Uterus (tissue), 4 donors: ENCODE data around the gene TMED3. TPM values are rescaled to one million over a fixed set of nuclear protein-coding genes. Genes with fewer than 3 reads are reported as not detected.

Experiments used
- DNase-seq, 2 donors: peaks; one replicate each; pipeline ENCODE4 v3.0.0-alpha.2; 2019 to 2020
- H3K27ac ChIP-seq, 2 donors: fragments of 200-600 bp; sonication (generic); 1 replicate in 1 of 2; 2 replicates in 1 of 2; pipeline ENCODE4 v1.5.1; 2016 to 2018
- H3K27me3 ChIP-seq, 2 donors: fragments of 200-600 bp; sonication (generic); one replicate each; pipeline ENCODE4 v1.5.1; 2018 to 2019; ENCODE audit warnings: control low read depth in 1 of 2
- H3K36me3 ChIP-seq, 2 donors: fragments of 200-600 bp; sonication (generic); one replicate each; pipeline ENCODE4 v1.5.1; 2019; ENCODE audit warnings: control low read depth in 1 of 2
- H3K4me1 ChIP-seq, 2 donors: fragments of 200-600 bp; sonication (generic); one replicate each; pipeline ENCODE4 v1.5.1; 2018 to 2019; ENCODE audit warnings: control low read depth in 1 of 2
- H3K4me3 ChIP-seq, 2 donors: fragments of 200-600 bp; sonication (generic); 1 replicate in 1 of 2; 2 replicates in 1 of 2; pipeline ENCODE4 v1.5.1; 2018 to 2019; ENCODE audit warnings: mild to moderate bottlenecking in 1 of 2
- H3K9me3 ChIP-seq, 2 donors: fragments of 200-600 bp; sonication (generic); one replicate each; pipeline ENCODE4 v1.5.1; 2019; ENCODE audit warnings: control low read depth in 1 of 2
- CTCF ChIP-seq, 4 experiments: fragments of 200-600 bp in 2 of 4; fragments of 450-650 bp in 2 of 4; sonication (generic) in 2 of 4; IDR thresholded peaks; one replicate each; pipeline ENCODE4 v1.5.1; 2016 to 2019; ENCODE audit warnings: antibody characterized with exemption in 4 of 4, mild to moderate bottlenecking in 2 of 4, moderate library complexity in 1 of 4
- POLR2A ChIP-seq, 2 donors: fragments of 450-650 bp; IDR thresholded peaks; one replicate each; pipeline ENCODE4 v1.6.1; 2016; ENCODE audit warnings: antibody characterized with exemption in 2 of 2, mild to moderate bottlenecking in 1 of 2, moderate library complexity in 1 of 2
- intact Hi-C: fragments of 100-400 bp; cut with DNase I; formaldehyde crosslinking; loops from one replicate; pipeline ENCODE4 v1.15.1; 2023; ENCODE audit warnings: low total_unique reads
- total RNA-seq, 4 donors: library from RNA; depleted of rRNA in 3 of 4; stranded (reverse); fragments of >200 nt in 3 of 4; gene quantifications; one replicate each; pipeline versions ENCODE4 v1.1.0 to v1.2.4, GENCODE V29; 2014 to 2023
- donor health status: DM: yes; HTN: yes; CAD: no.

TMED3 gene
- total RNA-seq, result 10 to 100 TPM; 15.3 to 57.8 (median 25.0) TPM

DNA sequence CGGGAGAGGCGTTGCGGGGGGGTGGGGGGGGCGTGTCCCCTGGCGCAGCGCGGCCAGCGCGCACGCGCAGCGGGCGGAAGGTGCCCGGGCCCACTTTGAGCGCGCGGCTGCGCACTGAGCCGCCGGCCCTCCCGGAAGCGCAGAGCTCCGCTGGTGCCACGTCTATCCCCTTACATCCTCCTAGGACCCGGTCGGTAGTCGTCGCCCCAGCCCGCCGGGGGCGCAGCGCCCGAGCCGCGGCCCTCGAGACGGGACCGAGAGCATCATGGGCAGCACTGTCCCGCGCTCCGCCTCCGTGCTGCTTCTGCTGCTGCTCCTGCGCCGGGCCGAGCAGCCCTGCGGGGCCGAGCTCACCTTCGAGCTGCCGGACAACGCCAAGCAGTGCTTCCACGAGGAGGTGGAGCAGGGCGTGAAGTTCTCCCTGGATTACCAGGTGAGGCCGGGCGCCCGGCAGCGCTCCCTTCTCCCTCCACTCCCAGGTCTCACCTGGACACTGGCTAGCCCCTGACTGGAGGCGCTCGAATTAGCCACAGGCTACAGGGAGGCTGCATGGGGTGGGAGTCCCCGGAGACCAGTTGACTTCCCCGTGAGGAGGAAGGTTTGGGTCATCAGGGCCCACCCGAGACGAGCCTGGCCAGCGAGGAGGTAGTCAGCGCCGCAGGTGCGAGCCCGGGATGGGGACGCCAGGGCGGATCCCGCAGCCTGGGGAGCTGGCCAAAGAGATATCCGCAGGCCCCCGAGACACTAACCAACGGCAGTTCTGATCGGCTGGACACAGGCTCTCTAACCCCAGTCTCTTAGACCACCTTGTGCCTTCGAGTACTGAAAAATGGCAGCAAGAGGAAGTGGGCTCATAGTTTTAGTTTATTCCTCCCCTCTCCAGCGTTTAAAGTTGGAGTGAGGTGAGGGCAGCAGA is at the start of gene TMED3:
Gene TMED3 (plus strand): TSS at position 128 of the 916 bp plus-strand sequence. CDS start 138 bp downstream, at position 266.
- TF ChIP-seq CTCF (IDR thresholded peaks at IDR 0.05), result no peak
- peak in 1 of 2 donors; percentile 24 for TF ChIP-seq POLR2A (IDR thresholded peaks at IDR 0.05)
- Histone ChIP-seq H3K9me3 (no peaks in the 10 kb centered on the region), H3K4me1 (peaks cover 0 to 3% of the 10 kb centered on the region in 2 donors), H3K27me3 (no peaks in the 10 kb centered on the region), H3K4me3 (peak within 1 kb of the TSS; percentile 68), H3K36me3 (no peaks in the 10 kb centered on the region), H3K27ac (peak within 1 kb of the TSS in 1 of 2 donors; percentile 24)
- intact Hi-C loops, result no loop called here
- peak; percentile 32 to 73 for DNase-seq

- intact Hi-C loops, result no loop called here
- no peak for DNase-seq
- Histone ChIP-seq H3K4me1 (no peaks in the 10 kb centered on the region), H3K36me3 (no peaks in the 10 kb centered on the region), H3K4me3 (no peak overlapping the region), H3K27me3 (no peaks in the 10 kb centered on the region), H3K27ac (no peak overlapping the region), H3K9me3 (no peaks in the 10 kb centered on the region)
- TF ChIP-seq CTCF (IDR thresholded peaks at IDR 0.05) (no peak), POLR2A (IDR thresholded peaks at IDR 0.05) (no peak)
Measured at GRCh38 chr15:79261836-79262235, 49.1 kb upstream of the TMED3 start.

GRCh38 chr15:79265167-79265566 is 45.7 kb upstream of the TMED3 start:
- intact Hi-C loops, result no loop called here

DNA sequence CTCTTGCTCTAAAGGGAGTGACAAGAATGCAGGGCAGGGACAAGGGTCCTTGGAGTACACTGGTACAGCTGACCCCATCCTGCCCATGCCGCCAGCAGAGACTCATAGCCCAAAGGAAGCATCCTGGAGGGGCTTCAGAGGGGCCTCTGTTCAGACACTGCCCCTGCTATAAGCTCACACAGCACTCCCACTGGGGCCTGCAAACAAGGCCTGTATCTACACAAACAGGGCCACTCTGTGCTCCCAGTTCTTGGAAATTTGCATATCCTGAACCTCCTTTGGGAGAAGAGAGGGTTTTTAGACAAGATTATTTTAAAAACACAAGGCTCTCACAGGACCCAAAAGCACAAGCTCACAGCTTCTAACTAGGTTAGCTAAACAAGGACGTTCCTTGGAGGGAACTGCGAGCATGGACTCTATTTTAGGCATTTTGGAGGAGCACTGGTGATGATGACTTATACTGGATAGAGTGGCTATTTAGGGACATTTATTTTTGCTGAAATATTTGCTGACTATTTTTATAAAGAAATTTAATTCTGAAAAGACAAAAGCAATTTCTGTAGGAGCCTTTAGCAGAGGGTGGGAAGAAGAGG is 44.8 kb upstream of the TMED3 start:
- Histone ChIP-seq H3K4me1 (no peaks in the 10 kb centered on the region), H3K36me3 (no peaks in the 10 kb centered on the region), H3K27ac (no peak overlapping the region), H3K4me3 (no peak overlapping the region), H3K9me3 (no peaks in the 10 kb centered on the region), H3K27me3 (no peaks in the 10 kb centered on the region)
- intact Hi-C loops, result no loop called here
- TF ChIP-seq CTCF (IDR thresholded peaks at IDR 0.05) (no peak), POLR2A (IDR thresholded peaks at IDR 0.05) (no peak)
- DNase-seq, result no peak

More at GRCh38 chr15:79265167-79265566, 45.7 kb upstream of the TMED3 start:
- Histone ChIP-seq H3K27me3 (no peaks in the 10 kb centered on the region), H3K4me3 (no peak overlapping the region), H3K9me3 (no peaks in the 10 kb centered on the region), H3K27ac (no peak overlapping the region), H3K36me3 (no peaks in the 10 kb centered on the region), H3K4me1 (no peaks in the 10 kb centered on the region)
- TF ChIP-seq CTCF (IDR thresholded peaks at IDR 0.05) (no peak), POLR2A (IDR thresholded peaks at IDR 0.05) (no peak)
- DNase-seq, result no peak
